Measurements from ENCODE around the gene MYO3A.

The MYO3A gene

GRCh38 chr10:26259341-26259740 is 325.3 kb downstream of the MYO3A start:
- no peak overlapping the region for H3K4me3 ChIP-seq (ENCODE audit: insufficient read depth, low read length, poor library complexity, severe bottlenecking)
- no peaks in the 10 kb centered on the region for H3K9me3 ChIP-seq (ENCODE audit: insufficient read depth, low read length)
- H3K27ac ChIP-seq (ENCODE audit: low read depth, low read length): no peak overlapping the region
- no peaks in the 10 kb centered on the region for H3K36me3 ChIP-seq (ENCODE audit: low read length)
- H3K9ac ChIP-seq (ENCODE audit: low read length): no peak overlapping the region
- H3K79me2 ChIP-seq (ENCODE audit: insufficient read depth, low read length): no peaks in the 10 kb centered on the region
- no peaks in the 10 kb centered on the region for H3K27me3 ChIP-seq (ENCODE audit: low read length)
- no peak for TF ChIP-seq CTCF (IDR thresholded peaks at IDR 0.05; ENCODE audit: insufficient read depth, low read length, poor library complexity, severe bottlenecking)
- TF ChIP-seq EZH2phosphoT487 (conservative IDR thresholded peaks at IDR 0.05; ENCODE audit: low read length): no peak
- no peaks in the 10 kb centered on the region for H3K9me2 ChIP-seq (replicated peaks; ENCODE audit: insufficient read depth, low read length)
- no peak overlapping the region for H3K4me2 ChIP-seq (ENCODE audit: low read depth, low read length, poor library complexity, severe bottlenecking)
- H4K20me1 ChIP-seq (ENCODE audit: low read depth, low read length): no peaks in the 10 kb centered on the region
- H3F3A ChIP-seq (ENCODE audit: insufficient read depth): no peaks in the 10 kb centered on the region
- H2AFZ ChIP-seq (ENCODE audit: low read depth, low read length, severe bottlenecking): no peak overlapping the region

All from SU-DHL-6 (cell line).